HG03175 (cell line): ENCODE results near the gene MT1B.

ENCODE experiments used
- ATAC-seq: cut with Tn5 transposase; IDR thresholded peaks from one replicate; pipeline ENCODE4 v1.9.1; 2021; ENCODE audit warnings: mild to moderate bottlenecking, moderate library complexity; ENCODE audit not compliant: unreplicated experiment

The MT1B gene

GRCh38 chr16:56651586-56651985, at the start of gene MT1B:
MT1B (plus strand) TSS chr16:56651886; CDS start chr16:56651954, 68 bp downstream.
- no peak for ATAC-seq

- no peak for ATAC-seq
Measured at GRCh38 chr16:56603589-56603988, 48.1 kb upstream of the MT1B start.

GRCh38 chr16:56604966-56605365, 46.7 kb upstream of the MT1B start:
- ATAC-seq = no peak

- no peak for ATAC-seq
Measured at GRCh38 chr16:56605475-56605874, 46.2 kb upstream of the MT1B start.

- no peak for ATAC-seq
Measured at GRCh38 chr16:56606071-56606475, 45.6 kb upstream of the MT1B start.

GRCh38 chr16:56606476-56607108, 45.1 kb upstream of the MT1B start:
- no peak for ATAC-seq

GRCh38 chr16:56607109-56607618, 44.5 kb upstream of the MT1B start:
- no peak for ATAC-seq

GRCh38 chr16:56607675-56608042, 44.0 kb upstream of the MT1B start:
- ATAC-seq = no peak

- peak; percentile 89 for ATAC-seq
Measured at GRCh38 chr16:56608043-56608875, 43.4 kb upstream of the MT1B start, which contains the start of gene MT2A. MT2A (plus strand) TSS chr16:56608584; CDS start chr16:56608656, 72 bp downstream.

- ATAC-seq = no peak
Measured at GRCh38 chr16:56608876-56609462, 42.7 kb upstream of the MT1B start.

- peak; percentile 47 for ATAC-seq
Measured at GRCh38 chr16:56609463-56609921, 42.2 kb upstream of the MT1B start.

GRCh38 chr16:56610017-56610608, 41.6 kb upstream of the MT1B start:
- no peak for ATAC-seq

- ATAC-seq = no peak
Measured at GRCh38 chr16:56610609-56611111, 41.0 kb upstream of the MT1B start.

- no peak for ATAC-seq
Measured at GRCh38 chr16:56611281-56611833, 40.3 kb upstream of the MT1B start.

GRCh38 chr16:56613706-56614105, 38.0 kb upstream of the MT1B start:
- no peak for ATAC-seq

GRCh38 chr16:56614549-56614991, 37.1 kb upstream of the MT1B start:
- ATAC-seq = no peak

GRCh38 chr16:56615353-56615752, 36.3 kb upstream of the MT1B start:
- ATAC-seq = no peak

GRCh38 chr16:56616608-56617211, 35.0 kb upstream of the MT1B start:
- no peak for ATAC-seq

- ATAC-seq = no peak
Measured at GRCh38 chr16:56617212-56618085, 34.2 kb upstream of the MT1B start.
